Ishikawa (cell line): ENCODE measurements around the gene ARID5B.

ENCODE experiments used
- CEBPB ChIP-seq: IDR thresholded peaks from 2 replicates; pipeline ENCODE4 v1.6.1; 2012
- CREB1 ChIP-seq: IDR thresholded peaks from 2 replicates; pipeline ENCODE4 v1.6.1; 2012; ENCODE audit warnings: low read depth
- EGR1 ChIP-seq: IDR thresholded peaks from 2 replicates; pipeline ENCODE4 v1.6.1; 2012
- EP300 ChIP-seq: IDR thresholded peaks from 2 replicates; pipeline ENCODE4 v1.6.1; 2012; ENCODE audit warnings: borderline replicate concordance
- FOXM1 ChIP-seq: IDR thresholded peaks from 2 replicates; pipeline ENCODE4 v1.6.1; 2012; ENCODE audit warnings: low read depth, borderline replicate concordance
- NFIC ChIP-seq: IDR thresholded peaks from 2 replicates; pipeline ENCODE4 v1.6.1; 2012
- RAD21 ChIP-seq: IDR thresholded peaks from 2 replicates; pipeline ENCODE4 v1.6.1; 2012; ENCODE audit warnings: low read depth
- TAF1 ChIP-seq: IDR thresholded peaks from 2 replicates; pipeline ENCODE4 v1.6.1; 2012; ENCODE audit warnings: low read depth, mild to moderate bottlenecking
- TCF12 ChIP-seq: IDR thresholded peaks from 2 replicates; pipeline ENCODE4 v1.6.1; 2012; ENCODE audit warnings: low read depth
- TEAD4 ChIP-seq: IDR thresholded peaks from 2 replicates; pipeline ENCODE4 v1.6.1; 2012
- USF1 ChIP-seq: IDR thresholded peaks from 2 replicates; pipeline ENCODE4 v1.6.1; 2012
- ZBTB7A ChIP-seq: IDR thresholded peaks from 2 replicates; pipeline ENCODE4 v1.6.1; 2012; ENCODE audit warnings: low read depth
- TF ChIP-seq, protein P1 (sequence below): IDR thresholded peaks from 2 replicates; pipeline ENCODE4 v1.6.1; 2012; ENCODE audit warnings: low read depth, mild to moderate bottlenecking
- TF ChIP-seq, protein P2 (sequence below): IDR thresholded peaks from 2 replicates; pipeline ENCODE4 v1.6.1; 2012

ARID5B gene

GRCh38 chr10:61961278-61961677, 59.8 kb downstream of the ARID5B start:
- no peak for TF ChIP-seq ZBTB7A

DNA sequence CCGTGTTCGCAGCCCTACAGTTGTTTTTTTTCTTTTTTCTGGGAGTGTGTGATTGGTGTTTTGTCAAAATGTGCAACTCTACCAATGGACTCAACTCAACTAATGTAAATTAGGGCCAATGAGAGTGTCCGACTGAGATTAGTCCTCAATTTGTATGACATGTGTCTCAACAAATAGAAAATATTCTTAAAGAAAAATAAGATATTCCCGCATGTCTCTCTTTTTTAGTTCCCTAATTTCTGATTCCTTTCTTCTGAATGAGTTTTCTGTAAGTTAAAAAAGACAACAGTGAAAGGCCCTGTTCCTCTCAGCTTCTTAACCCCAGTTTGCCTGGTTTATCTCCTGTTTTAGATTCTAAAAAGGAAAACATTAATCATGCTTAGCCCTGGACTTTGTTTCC, 61.5 kb downstream of the ARID5B start:
- no peak for TF ChIP-seq RAD21

GRCh38 chr10:61963669-61964058, 62.2 kb downstream of the ARID5B start:
- TF ChIP-seq USF1: no peak
- no peak for TF ChIP-seq CEBPB
- no peak for TF ChIP-seq NFIC
- TF ChIP-seq, protein P1, sequence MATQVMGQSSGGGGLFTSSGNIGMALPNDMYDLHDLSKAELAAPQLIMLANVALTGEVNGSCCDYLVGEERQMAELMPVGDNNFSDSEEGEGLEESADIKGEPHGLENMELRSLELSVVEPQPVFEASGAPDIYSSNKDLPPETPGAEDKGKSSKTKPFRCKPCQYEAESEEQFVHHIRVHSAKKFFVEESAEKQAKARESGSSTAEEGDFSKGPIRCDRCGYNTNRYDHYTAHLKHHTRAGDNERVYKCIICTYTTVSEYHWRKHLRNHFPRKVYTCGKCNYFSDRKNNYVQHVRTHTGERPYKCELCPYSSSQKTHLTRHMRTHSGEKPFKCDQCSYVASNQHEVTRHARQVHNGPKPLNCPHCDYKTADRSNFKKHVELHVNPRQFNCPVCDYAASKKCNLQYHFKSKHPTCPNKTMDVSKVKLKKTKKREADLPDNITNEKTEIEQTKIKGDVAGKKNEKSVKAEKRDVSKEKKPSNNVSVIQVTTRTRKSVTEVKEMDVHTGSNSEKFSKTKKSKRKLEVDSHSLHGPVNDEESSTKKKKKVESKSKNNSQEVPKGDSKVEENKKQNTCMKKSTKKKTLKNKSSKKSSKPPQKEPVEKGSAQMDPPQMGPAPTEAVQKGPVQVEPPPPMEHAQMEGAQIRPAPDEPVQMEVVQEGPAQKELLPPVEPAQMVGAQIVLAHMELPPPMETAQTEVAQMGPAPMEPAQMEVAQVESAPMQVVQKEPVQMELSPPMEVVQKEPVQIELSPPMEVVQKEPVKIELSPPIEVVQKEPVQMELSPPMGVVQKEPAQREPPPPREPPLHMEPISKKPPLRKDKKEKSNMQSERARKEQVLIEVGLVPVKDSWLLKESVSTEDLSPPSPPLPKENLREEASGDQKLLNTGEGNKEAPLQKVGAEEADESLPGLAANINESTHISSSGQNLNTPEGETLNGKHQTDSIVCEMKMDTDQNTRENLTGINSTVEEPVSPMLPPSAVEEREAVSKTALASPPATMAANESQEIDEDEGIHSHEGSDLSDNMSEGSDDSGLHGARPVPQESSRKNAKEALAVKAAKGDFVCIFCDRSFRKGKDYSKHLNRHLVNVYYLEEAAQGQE: no peak
- no peak for TF ChIP-seq ZBTB7A

GRCh38 chr10:61964059-61964709, 62.7 kb downstream of the ARID5B start:
- TF ChIP-seq RAD21 (no peak), TCF12 (no peak), USF1 (no peak), TAF1 (no peak), TEAD4 (no peak), CREB1 (no peak), EGR1 (no peak), ZBTB7A (no peak), FOXM1 (no peak), EP300 (no peak), CEBPB (no peak), NFIC (no peak)
- TF ChIP-seq, protein P1: no peak
- TF ChIP-seq, protein P2, sequence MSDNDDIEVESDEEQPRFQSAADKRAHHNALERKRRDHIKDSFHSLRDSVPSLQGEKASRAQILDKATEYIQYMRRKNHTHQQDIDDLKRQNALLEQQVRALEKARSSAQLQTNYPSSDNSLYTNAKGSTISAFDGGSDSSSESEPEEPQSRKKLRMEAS: no peak

GRCh38 chr10:61964949-61965702, 63.6 kb downstream of the ARID5B start:
- TF ChIP-seq, protein P2: no peak
- TF ChIP-seq CREB1 (no peak), CEBPB (no peak), TAF1 (no peak), RAD21 (no peak)
- TF ChIP-seq, protein P1: no peak
